NT2/D1 (cell line): ENCODE measurements around the gene ZC3HAV1L.

Source experiments
- SUZ12 ChIP-seq: IDR thresholded peaks from 2 replicates; pipeline ENCODE4 v1.6.1; 2011; ENCODE audit not compliant: insufficient read length, insufficient read depth; ENCODE audit errors: extremely low read depth
- YY1 ChIP-seq: IDR thresholded peaks from 2 replicates; pipeline ENCODE4 v1.6.1; 2011; ENCODE audit not compliant: insufficient read length, insufficient read depth
- ZNF274 ChIP-seq: IDR thresholded peaks from 2 replicates; pipeline ENCODE4 v1.6.1; 2011; ENCODE audit warnings: mild to moderate bottlenecking, low read depth, low read length

- TF ChIP-seq YY1 (no peak), ZNF274 (no peak), SUZ12 (no peak)
Observed at GRCh38 chr7:139080905-139081304, 45.1 kb upstream of the ZC3HAV1L start.
